OCI-LY1 (cell line): ENCODE data around the gene TRIM54.

Experiments
- EZH2 ChIP-seq: fragments of 200-600 bp; sonication (generic), shearing (Covaris generic); IDR thresholded peaks from 2 replicates; pipeline ENCODE4 v1.8.0; 2017; ENCODE audit warnings: borderline replicate concordance, mixed run types, mild to moderate bottlenecking, antibody characterized with exemption, low read length, moderate library complexity, mixed read lengths
- TF ChIP-seq, protein P1 (sequence below): fragments of 200-600 bp; sonication (generic), shearing (Covaris generic); IDR thresholded peaks from 2 replicates; pipeline ENCODE4 v1.5.1; 2017; ENCODE audit warnings: mild to moderate bottlenecking, antibody characterized with exemption, low read length, moderate library complexity, mixed read lengths

DNA sequence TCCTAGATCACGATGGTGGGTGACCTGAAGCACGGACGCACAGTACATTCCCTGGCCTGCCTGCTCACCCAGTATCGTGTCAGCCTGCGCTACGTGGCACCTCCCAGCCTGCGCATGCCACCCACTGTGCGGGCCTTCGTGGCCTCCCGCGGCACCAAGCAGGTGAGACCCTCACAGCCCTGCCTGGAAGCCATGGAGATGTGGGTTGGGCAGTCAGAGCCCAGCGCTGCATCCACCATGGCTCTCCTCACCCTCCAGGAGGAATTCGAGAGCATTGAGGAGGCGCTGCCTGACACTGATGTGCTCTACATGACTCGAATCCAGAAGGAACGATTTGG, 39.6 kb upstream of the TRIM54 start:
- no peak for TF ChIP-seq EZH2
- TF ChIP-seq, protein P1, sequence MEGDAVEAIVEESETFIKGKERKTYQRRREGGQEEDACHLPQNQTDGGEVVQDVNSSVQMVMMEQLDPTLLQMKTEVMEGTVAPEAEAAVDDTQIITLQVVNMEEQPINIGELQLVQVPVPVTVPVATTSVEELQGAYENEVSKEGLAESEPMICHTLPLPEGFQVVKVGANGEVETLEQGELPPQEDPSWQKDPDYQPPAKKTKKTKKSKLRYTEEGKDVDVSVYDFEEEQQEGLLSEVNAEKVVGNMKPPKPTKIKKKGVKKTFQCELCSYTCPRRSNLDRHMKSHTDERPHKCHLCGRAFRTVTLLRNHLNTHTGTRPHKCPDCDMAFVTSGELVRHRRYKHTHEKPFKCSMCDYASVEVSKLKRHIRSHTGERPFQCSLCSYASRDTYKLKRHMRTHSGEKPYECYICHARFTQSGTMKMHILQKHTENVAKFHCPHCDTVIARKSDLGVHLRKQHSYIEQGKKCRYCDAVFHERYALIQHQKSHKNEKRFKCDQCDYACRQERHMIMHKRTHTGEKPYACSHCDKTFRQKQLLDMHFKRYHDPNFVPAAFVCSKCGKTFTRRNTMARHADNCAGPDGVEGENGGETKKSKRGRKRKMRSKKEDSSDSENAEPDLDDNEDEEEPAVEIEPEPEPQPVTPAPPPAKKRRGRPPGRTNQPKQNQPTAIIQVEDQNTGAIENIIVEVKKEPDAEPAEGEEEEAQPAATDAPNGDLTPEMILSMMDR, result no peak
